IMR-90 (cell line): Measurements from ENCODE around the gene GTF2A1L. TPM values are rescaled to one million over a fixed set of nuclear protein-coding genes. Genes with fewer than 3 reads are reported as not detected.

Experiments
- ATAC-seq: fragments of 200-7000 bp; cut with Tn5 transposase; 2 replicates; pipeline ENCODE4 v1.9.1; 2020; ENCODE audit warnings: low read depth, mild to moderate bottlenecking, moderate library complexity
- BruUV-seq: library from RNA; stranded (reverse); fragments of 400-500 nt; replicated peaks from 2 replicates; lab custom pipeline; 2021; lab: Mats Ljungman, UMichigan
- CTCF ChIA-PET: fragments of 300-600 bp; formaldehyde crosslinking; extraction: SDS; loops from one replicate; lab custom pipeline; 2021; ENCODE audit warnings: antibody characterized with exemption; lab: Yijun Ruan, JAX
- POLR2A ChIA-PET: fragments of 300-600 bp; sonication (Branson Sonifier 250); formaldehyde crosslinking; loops from one replicate; lab custom pipeline; 2022; ENCODE audit warnings: antibody characterized with exemption; ENCODE audit not compliant: unreplicated experiment; lab: Charles Lee
- DNase-seq: peaks from one replicate; pipeline ENCODE4 v3.0.0; 2013
- H2AFZ ChIP-seq: replicated peaks from 2 replicates; pipeline ENCODE3; 2013; ENCODE audit warnings: low read length, mild to moderate bottlenecking; ENCODE audit not compliant: poor library complexity
- H2AK5ac ChIP-seq: 2 replicates; pipeline ENCODE4 v1.6.1; 2013; ENCODE audit warnings: low read depth, low read length, inconsistent platforms
- H2AK9ac ChIP-seq: replicated peaks from 2 replicates; pipeline ENCODE3; 2013; ENCODE audit warnings: mild to moderate bottlenecking, low read depth, low read length, moderate library complexity; ENCODE audit not compliant: poor library complexity
- H2BK120ac ChIP-seq: 2 replicates; pipeline ENCODE4 v1.6.1; 2013; ENCODE audit warnings: low read depth, low read length, inconsistent platforms
- H2BK15ac ChIP-seq: 3 replicates; pipeline ENCODE4 v1.6.1; 2013; ENCODE audit warnings: low read depth, low read length, inconsistent platforms
- H2BK20ac ChIP-seq: 2 replicates; pipeline ENCODE4 v1.6.1; 2013; ENCODE audit warnings: low read depth, mild to moderate bottlenecking, inconsistent platforms, low read length, moderate library complexity
- H2BK5ac ChIP-seq: 2 replicates; pipeline ENCODE4 v1.6.1; 2013; ENCODE audit warnings: mild to moderate bottlenecking, low read depth, low read length, inconsistent platforms; ENCODE audit not compliant: poor library complexity, severe bottlenecking
- H3K14ac ChIP-seq: replicated peaks from 2 replicates; pipeline ENCODE4 v1.6.1; 2013; ENCODE audit warnings: low read depth, low read length, inconsistent platforms
- H3K18ac ChIP-seq: 2 replicates; pipeline ENCODE4 v1.6.1; 2013; ENCODE audit warnings: low read depth, low read length, control low read depth
- H3K23ac ChIP-seq: 2 replicates; pipeline ENCODE4 v1.6.1; 2013; ENCODE audit warnings: low read depth, low read length, inconsistent platforms
- H3K27ac ChIP-seq: 2 replicates; pipeline ENCODE4 v1.5.1; 2013; ENCODE audit warnings: mild to moderate bottlenecking, control low read depth, low read length; ENCODE audit not compliant: insufficient read depth
- H3K27me3 ChIP-seq: 2 replicates; pipeline ENCODE4 v1.6.1; 2013; ENCODE audit warnings: low read length; ENCODE audit not compliant: control insufficient read depth, insufficient read depth
- H3K36me3 ChIP-seq: 2 replicates; pipeline ENCODE4 v1.6.1; 2013; ENCODE audit warnings: low read length, mixed read lengths; ENCODE audit not compliant: control insufficient read depth, insufficient read depth
- H3K4ac ChIP-seq: 2 replicates; pipeline ENCODE4 v1.6.1; 2013; ENCODE audit warnings: low read depth, low read length, inconsistent platforms
- H3K4me1 ChIP-seq: 2 replicates; pipeline ENCODE4 v1.6.1; 2013; ENCODE audit warnings: low read length, mixed read lengths; ENCODE audit not compliant: control insufficient read depth, insufficient read depth
- H3K4me2 ChIP-seq: 2 replicates; pipeline ENCODE4 v1.6.1; 2013; ENCODE audit warnings: low read depth, mild to moderate bottlenecking, control low read depth, low read length, moderate library complexity
- H3K4me3 ChIP-seq: 2 replicates; pipeline ENCODE4 v1.5.1; 2013; ENCODE audit warnings: low read depth, mild to moderate bottlenecking, control low read depth, low read length, moderate library complexity; ENCODE audit not compliant: insufficient read depth
- H3K56ac ChIP-seq: 2 replicates; pipeline ENCODE4 v1.6.1; 2013; ENCODE audit warnings: low read length, inconsistent platforms; ENCODE audit not compliant: insufficient read depth; ENCODE audit errors: extremely low read depth
- H3K79me1 ChIP-seq, 2 experiments: 2 replicates each; pipeline ENCODE4 v1.6.1; 2013; ENCODE audit warnings: low read length in 2 of 2, inconsistent platforms in 1 of 2, low read depth in 1 of 2
- H3K9ac ChIP-seq: 2 replicates; pipeline ENCODE4 v1.6.1; 2013; ENCODE audit warnings: low read depth, low read length, control low read depth
- H3K9me1 ChIP-seq: 2 replicates; pipeline ENCODE4 v1.6.1; 2013; ENCODE audit warnings: low read length, inconsistent platforms; ENCODE audit not compliant: insufficient read depth
- H3K9me3 ChIP-seq: 2 replicates; pipeline ENCODE4 v1.6.1; 2013; ENCODE audit warnings: low read length; ENCODE audit not compliant: control insufficient read depth, insufficient read depth
- H4K20me1 ChIP-seq: 2 replicates; pipeline ENCODE4 v1.6.1; 2013; ENCODE audit warnings: low read length, inconsistent platforms; ENCODE audit not compliant: insufficient read depth
- H4K5ac ChIP-seq: 2 replicates; pipeline ENCODE4 v1.6.1; 2013; ENCODE audit warnings: mild to moderate bottlenecking, low read depth, low read length, control low read depth
- H4K8ac ChIP-seq, 2 experiments: 2 replicates each; pipeline ENCODE4 v1.6.1; 2013; ENCODE audit warnings: low read depth in 2 of 2, low read length in 2 of 2, control low read depth in 1 of 2, inconsistent platforms in 1 of 2
- H4K91ac ChIP-seq: 2 replicates; pipeline ENCODE4 v1.6.1; 2013; ENCODE audit warnings: low read depth, low read length, inconsistent platforms; ENCODE audit not compliant: insufficient read depth
- BHLHE40 ChIP-seq: fragments of 150-350 bp; IDR thresholded peaks from 2 replicates; pipeline ENCODE4 v1.6.1; 2016; ENCODE audit warnings: mild to moderate bottlenecking, low read depth, low read length
- CEBPB ChIP-seq: IDR thresholded peaks from 2 replicates; pipeline ENCODE4 v1.6.1; 2012; ENCODE audit warnings: low read depth, low read length, improper control_type of control experiment
- CHD1 ChIP-seq: IDR thresholded peaks from 2 replicates; pipeline ENCODE4 v1.6.1; 2012; ENCODE audit warnings: low read depth, low read length, improper control_type of control experiment
- FOS ChIP-seq: fragments of 150-350 bp; IDR thresholded peaks from 2 replicates; pipeline ENCODE4 v1.6.1; 2016; ENCODE audit warnings: low read depth, low read length
- MAFK ChIP-seq: IDR thresholded peaks from 2 replicates; pipeline ENCODE4 v1.6.1; 2012; ENCODE audit warnings: low read depth, low read length, improper control_type of control experiment
- MAZ ChIP-seq: IDR thresholded peaks from 2 replicates; pipeline ENCODE4 v1.6.1; 2012; ENCODE audit warnings: low read depth, mild to moderate bottlenecking, low read length, improper control_type of control experiment, moderate library complexity, borderline replicate concordance
- MXI1 ChIP-seq: IDR thresholded peaks from 2 replicates; pipeline ENCODE4 v1.6.1; 2012; ENCODE audit warnings: low read depth, mild to moderate bottlenecking, low read length, moderate library complexity, borderline replicate concordance
- NFE2L2 ChIP-seq: fragments of 150-350 bp; IDR thresholded peaks from 2 replicates; pipeline ENCODE4 v1.6.1; 2016; ENCODE audit warnings: low read depth, mild to moderate bottlenecking, low read length
- POLR2A ChIP-seq: IDR thresholded peaks from 2 replicates; pipeline ENCODE4 v1.6.1; 2012; ENCODE audit warnings: mild to moderate bottlenecking, low read depth, low read length
- RAD21 ChIP-seq: IDR thresholded peaks from 2 replicates; pipeline ENCODE4 v1.6.1; 2012; ENCODE audit warnings: low read length, improper control_type of control experiment
- RCOR1 ChIP-seq: IDR thresholded peaks from 2 replicates; pipeline ENCODE4 v1.6.1; 2012; ENCODE audit warnings: mild to moderate bottlenecking, low read length, improper control_type of control experiment; ENCODE audit not compliant: insufficient replicate concordance
- RFX5 ChIP-seq: IDR thresholded peaks from 2 replicates; pipeline ENCODE4 v1.8.0; 2012; ENCODE audit warnings: low read depth, mild to moderate bottlenecking, low read length, moderate library complexity
- SMC3 ChIP-seq: fragments of 150-350 bp; IDR thresholded peaks from 2 replicates; pipeline ENCODE4 v1.6.1; 2016; ENCODE audit warnings: low read depth, mild to moderate bottlenecking, antibody characterized with exemption, low read length, moderate library complexity
- dilution Hi-C: fragments of 300-500 bp; cut with HindIII; formaldehyde crosslinking; loops from one replicate; pipeline ENCODE4 v1.14.3; 2018; ENCODE audit warnings: low sequenced_read_pairs; ENCODE audit not compliant: unreplicated experiment
- in situ Hi-C: fragments of 300-500 bp; cut with MboI; formaldehyde crosslinking; loops from 3 replicates; pipeline ENCODE4 v1.14.3; 2019; ENCODE audit warnings: low sequenced_read_pairs, inconsistent platforms, mixed read lengths
- intact Hi-C: fragments of 100-400 bp; cut with micrococcal nuclease; formaldehyde crosslinking; loops from 2 replicates; pipeline ENCODE4 v1.10.0; 2022
- polyA plus RNA-seq, 3 experiments: library from polyadenylated mRNA; depleted of rRNA; stranded (reverse); fragments of >200 nt; gene quantifications; 2 replicates each; pipeline ENCODE4 v1.2.3, GENCODE V29; 2012; ENCODE audit warnings: low replicate concordance in 1 of 3
- total RNA-seq: library from RNA; depleted of rRNA; stranded (reverse); fragments of >200 nt; gene quantifications from 2 replicates; pipeline ENCODE4 v1.2.3, GENCODE V29; 2012
- TF ChIP-seq, protein P1 (sequence below): conservative IDR thresholded peaks from 2 replicates; pipeline ENCODE4 v1.5.1; 2012; ENCODE audit warnings: mild to moderate bottlenecking, low read depth, low read length, improper control_type of control experiment
- TF ChIP-seq, protein P2 (sequence below): fragments of 150-350 bp; IDR thresholded peaks from 2 replicates; pipeline ENCODE4 v1.6.1; 2017; ENCODE audit warnings: mild to moderate bottlenecking, antibody characterized with exemption, low read length, low read depth
- TF ChIP-seq, protein P3 (sequence below): fragments of 150-350 bp; IDR thresholded peaks from 2 replicates; pipeline ENCODE4 v1.6.1; 2016; ENCODE audit warnings: low read depth, mild to moderate bottlenecking, low read length, moderate library complexity, borderline replicate concordance

GTF2A1L gene
- total and polyA plus RNA-seq, 2 of the 4 experiments (the other 2 are of a cell fraction), result not detected

GRCh38 chr2:48626047-48626446 lies 8.4 kb downstream of the GTF2A1L start:
- Histone ChIP-seq H2BK120ac (no peak overlapping the region), H2BK20ac (no peak overlapping the region), H4K8ac (no peak overlapping the region), H2BK5ac (no peak overlapping the region), H2AK9ac (no peak overlapping the region), H3K9me3 (no peaks in the 10 kb centered on the region; the same call in 1 of the 2 replicates), H2AFZ (no peak overlapping the region), H3K9me1 (no peaks in the 10 kb centered on the region), H3K36me3 (no peaks in the 10 kb centered on the region), H4K91ac (no peak overlapping the region), H4K5ac (no peak overlapping the region), H3K14ac (no peak overlapping the region), H3K23ac (no peak overlapping the region), H3K4me1 (no peaks in the 10 kb centered on the region), H2AK5ac (no peak overlapping the region), H3K27ac (no peak overlapping the region), H4K20me1 (no peaks in the 10 kb centered on the region), H3K56ac (no peak overlapping the region), H3K18ac (no peak overlapping the region), H3K79me1 (no peaks in the 10 kb centered on the region), H2BK15ac (no peak overlapping the region), H3K4me2 (no peak overlapping the region), H3K4me3 (no peak overlapping the region), H3K27me3 (no peaks in the 10 kb centered on the region), H3K4ac (no peak overlapping the region), H3K9ac (no peak overlapping the region)
- in situ Hi-C loops (no loop called here), dilution Hi-C loops (no loop called here), intact Hi-C loops (no loop called here)
- ChIA-PET CTCF (no interaction called here), POLR2A (no interaction called here)
- no peak for ATAC-seq
- TF ChIP-seq MXI1, result no peak
- TF ChIP-seq, protein P1, sequence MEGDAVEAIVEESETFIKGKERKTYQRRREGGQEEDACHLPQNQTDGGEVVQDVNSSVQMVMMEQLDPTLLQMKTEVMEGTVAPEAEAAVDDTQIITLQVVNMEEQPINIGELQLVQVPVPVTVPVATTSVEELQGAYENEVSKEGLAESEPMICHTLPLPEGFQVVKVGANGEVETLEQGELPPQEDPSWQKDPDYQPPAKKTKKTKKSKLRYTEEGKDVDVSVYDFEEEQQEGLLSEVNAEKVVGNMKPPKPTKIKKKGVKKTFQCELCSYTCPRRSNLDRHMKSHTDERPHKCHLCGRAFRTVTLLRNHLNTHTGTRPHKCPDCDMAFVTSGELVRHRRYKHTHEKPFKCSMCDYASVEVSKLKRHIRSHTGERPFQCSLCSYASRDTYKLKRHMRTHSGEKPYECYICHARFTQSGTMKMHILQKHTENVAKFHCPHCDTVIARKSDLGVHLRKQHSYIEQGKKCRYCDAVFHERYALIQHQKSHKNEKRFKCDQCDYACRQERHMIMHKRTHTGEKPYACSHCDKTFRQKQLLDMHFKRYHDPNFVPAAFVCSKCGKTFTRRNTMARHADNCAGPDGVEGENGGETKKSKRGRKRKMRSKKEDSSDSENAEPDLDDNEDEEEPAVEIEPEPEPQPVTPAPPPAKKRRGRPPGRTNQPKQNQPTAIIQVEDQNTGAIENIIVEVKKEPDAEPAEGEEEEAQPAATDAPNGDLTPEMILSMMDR, result no peak
- no peak for TF ChIP-seq BHLHE40
- no peak for TF ChIP-seq CEBPB
- TF ChIP-seq, protein P2, sequence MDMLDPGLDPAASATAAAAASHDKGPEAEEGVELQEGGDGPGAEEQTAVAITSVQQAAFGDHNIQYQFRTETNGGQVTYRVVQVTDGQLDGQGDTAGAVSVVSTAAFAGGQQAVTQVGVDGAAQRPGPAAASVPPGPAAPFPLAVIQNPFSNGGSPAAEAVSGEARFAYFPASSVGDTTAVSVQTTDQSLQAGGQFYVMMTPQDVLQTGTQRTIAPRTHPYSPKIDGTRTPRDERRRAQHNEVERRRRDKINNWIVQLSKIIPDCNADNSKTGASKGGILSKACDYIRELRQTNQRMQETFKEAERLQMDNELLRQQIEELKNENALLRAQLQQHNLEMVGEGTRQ, result no peak
- TF ChIP-seq FOS, result no peak
- no peak for TF ChIP-seq CHD1
- no peak for TF ChIP-seq NFE2L2
- no peak for TF ChIP-seq SMC3
- no peak for TF ChIP-seq RAD21
- no peak for TF ChIP-seq MAFK
- TF ChIP-seq POLR2A, result no peak
- no peak for TF ChIP-seq MAZ
- no peak for TF ChIP-seq RFX5
- TF ChIP-seq, protein P3, sequence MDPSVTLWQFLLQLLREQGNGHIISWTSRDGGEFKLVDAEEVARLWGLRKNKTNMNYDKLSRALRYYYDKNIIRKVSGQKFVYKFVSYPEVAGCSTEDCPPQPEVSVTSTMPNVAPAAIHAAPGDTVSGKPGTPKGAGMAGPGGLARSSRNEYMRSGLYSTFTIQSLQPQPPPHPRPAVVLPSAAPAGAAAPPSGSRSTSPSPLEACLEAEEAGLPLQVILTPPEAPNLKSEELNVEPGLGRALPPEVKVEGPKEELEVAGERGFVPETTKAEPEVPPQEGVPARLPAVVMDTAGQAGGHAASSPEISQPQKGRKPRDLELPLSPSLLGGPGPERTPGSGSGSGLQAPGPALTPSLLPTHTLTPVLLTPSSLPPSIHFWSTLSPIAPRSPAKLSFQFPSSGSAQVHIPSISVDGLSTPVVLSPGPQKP, result no peak
- TF ChIP-seq RCOR1, result no peak
- no peak for DNase-seq
- BruUV-seq, result no TSS peak
